ENCODE results near the gene PTPRJ.

The PTPRJ gene

GRCh38 chr11:48091426-48092102 is 111.2 kb downstream of the PTPRJ start:
- TF ChIP-seq CTCF (IDR thresholded peaks at IDR 0.05; ENCODE audit: low read depth, low read length), result no peak
- Histone ChIP-seq H3K9me3 (ENCODE audit: severe bottlenecking) (no peaks in the 10 kb centered on the region), H3K36me3 (no peaks in the 10 kb centered on the region), H3K4me3 (ENCODE audit: low read depth, low read length) (no peak overlapping the region), H3K27ac (no peak overlapping the region), H3K27me3 (ENCODE audit: insufficient read depth, low read depth, severe bottlenecking) (no peaks in the 10 kb centered on the region)
- DNase-seq, result no peak

- no peak for TF ChIP-seq CTCF (IDR thresholded peaks at IDR 0.05; ENCODE audit: low read depth, low read length)
- Histone ChIP-seq H3K36me3 (no peaks in the 10 kb centered on the region), H3K27ac (no peak overlapping the region), H3K4me3 (ENCODE audit: low read depth, low read length) (no peak overlapping the region), H3K9me3 (ENCODE audit: severe bottlenecking) (no peaks in the 10 kb centered on the region), H3K27me3 (ENCODE audit: insufficient read depth, low read depth, severe bottlenecking) (no peaks in the 10 kb centered on the region)
- DNase-seq, result no peak
Observed at GRCh38 chr11:48093323-48093722, 113.0 kb downstream of the PTPRJ start.

GRCh38 chr11:48093795-48094642 is 113.7 kb downstream of the PTPRJ start:
- DNase-seq, result peak; percentile 89
- no peak overlapping the region for H3K27ac ChIP-seq
- H3K36me3 ChIP-seq, result no peaks in the 10 kb centered on the region
- no peaks in the 10 kb centered on the region for H3K27me3 ChIP-seq (ENCODE audit: insufficient read depth, low read depth, severe bottlenecking)
- no peak for TF ChIP-seq CTCF (IDR thresholded peaks at IDR 0.05; ENCODE audit: low read depth, low read length)
- H3K9me3 ChIP-seq (ENCODE audit: severe bottlenecking), result no peaks in the 10 kb centered on the region
- no peak overlapping the region for H3K4me3 ChIP-seq (ENCODE audit: low read depth, low read length)

GRCh38 chr11:48094643-48095339 is 114.4 kb downstream of the PTPRJ start:
- H3K27ac ChIP-seq, result no peak overlapping the region
- no peak overlapping the region for H3K4me3 ChIP-seq (ENCODE audit: low read depth, low read length)
- H3K27me3 ChIP-seq (ENCODE audit: insufficient read depth, low read depth, severe bottlenecking), result no peaks in the 10 kb centered on the region
- no peak for DNase-seq
- TF ChIP-seq CTCF (IDR thresholded peaks at IDR 0.05; ENCODE audit: low read depth, low read length), result no peak
- H3K9me3 ChIP-seq (ENCODE audit: severe bottlenecking), result no peaks in the 10 kb centered on the region
- H3K36me3 ChIP-seq, result no peaks in the 10 kb centered on the region

- no peaks in the 10 kb centered on the region for H3K36me3 ChIP-seq
- no peaks in the 10 kb centered on the region for H3K9me3 ChIP-seq (ENCODE audit: severe bottlenecking)
- no peak for TF ChIP-seq CTCF (IDR thresholded peaks at IDR 0.05; ENCODE audit: low read depth, low read length)
- H3K27ac ChIP-seq, result no peak overlapping the region
- H3K27me3 ChIP-seq (ENCODE audit: insufficient read depth, low read depth, severe bottlenecking), result no peaks in the 10 kb centered on the region
- H3K4me3 ChIP-seq (ENCODE audit: low read depth, low read length), result no peak overlapping the region
- DNase-seq, result peak; percentile 39
Observed at GRCh38 chr11:48095779-48096470, 115.6 kb downstream of the PTPRJ start.

All from WERI-Rb-1 (cell line).